Hematopoietic multipotent progenitor cell (in vitro differentiated cells): Measurements from ENCODE around the gene AEBP1. TPM values are rescaled to one million over a fixed set of nuclear protein-coding genes. Genes with fewer than 3 reads are reported as not detected.

Source experiments
- DNase-seq, 3 donors: peaks; one replicate each; pipeline ENCODE4 v3.0.0-alpha.2; 2011 to 2015; ENCODE audit warnings: low read depth in 2 of 3, low spot score in 2 of 3
- total RNA-seq: library from RNA; depleted of rRNA; stranded (reverse); fragments of >200 nt; gene quantifications from one replicate; pipeline ENCODE4 v1.2.3, GENCODE V29; 2012

The AEBP1 gene
- total RNA-seq, 1 donor = 19.4 TPM

GRCh38 chr7:44102846-44103565, 1.1 kb upstream of the AEBP1 start:
- no peak for DNase-seq

GRCh38 chr7:44103566-44103922, 601 bp upstream of the AEBP1 start:
- no peak for DNase-seq

GRCh38 chr7:44104860-44105771, 971 bp downstream of the AEBP1 start:
- no peak for DNase-seq

GRCh38 chr7:44105832-44106231, 1.7 kb downstream of the AEBP1 start:
- no peak for DNase-seq

- DNase-seq = no peak
Observed at GRCh38 chr7:44106311-44107065, 2.3 kb downstream of the AEBP1 start.

- no peak for DNase-seq
Observed at GRCh38 chr7:44107116-44107960, 3.2 kb downstream of the AEBP1 start.

- no peak for DNase-seq
Observed at GRCh38 chr7:44107961-44108767, 4.0 kb downstream of the AEBP1 start.

- DNase-seq = no peak
Observed at GRCh38 chr7:44108768-44109750, 4.9 kb downstream of the AEBP1 start.

- DNase-seq = no peak
Observed at GRCh38 chr7:44109991-44110390, 5.8 kb downstream of the AEBP1 start.

- DNase-seq = no peak
Observed at GRCh38 chr7:44110719-44111635, 6.8 kb downstream of the AEBP1 start.

GRCh38 chr7:44111761-44112160, 7.6 kb downstream of the AEBP1 start:
- DNase-seq = no peak

- DNase-seq = no peak
Observed at GRCh38 chr7:44112231-44112996, 8.3 kb downstream of the AEBP1 start.

GRCh38 chr7:44112997-44113763, 9.0 kb downstream of the AEBP1 start:
- no peak for DNase-seq

- no peak for DNase-seq
Observed at GRCh38 chr7:44113764-44114354, 9.7 kb downstream of the AEBP1 start.

- DNase-seq = no peak
Observed at GRCh38 chr7:44114586-44115310, 10.6 kb downstream of the AEBP1 start.
